ENCODE measurements around the gene EXTL2.
"Not testable (repeated sequence)": the region's sequence is repeated elsewhere in the genome, so short reads cannot be mapped to it uniquely, and the experiment has no call there.

EXTL2 gene

DNA sequence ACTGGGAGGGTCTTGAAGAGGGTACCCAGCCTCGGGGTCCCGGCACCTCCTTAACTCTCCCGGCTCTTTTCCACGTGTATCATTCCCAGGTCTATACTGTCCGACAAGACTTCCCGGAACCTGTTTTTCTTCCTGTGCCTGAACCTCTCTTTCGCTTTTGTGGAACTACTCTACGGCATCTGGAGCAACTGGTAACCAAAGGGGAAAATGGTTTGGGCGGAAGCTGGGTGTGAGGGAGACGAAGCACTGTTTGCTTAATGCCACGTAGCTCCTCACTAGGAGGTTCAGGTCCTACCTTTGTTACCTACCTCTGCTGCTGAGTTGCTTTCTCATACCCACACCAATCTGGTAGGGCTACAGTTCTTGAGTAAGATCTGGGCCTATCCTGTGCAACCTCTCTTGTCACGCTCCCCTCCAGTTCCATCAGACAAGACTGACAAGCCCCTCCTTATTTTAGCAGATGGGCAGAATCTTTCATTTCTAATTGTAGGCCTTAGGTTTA lies 1.9 kb upstream of the EXTL2 start:
- DNase-seq = peak; percentile 59

DNA sequence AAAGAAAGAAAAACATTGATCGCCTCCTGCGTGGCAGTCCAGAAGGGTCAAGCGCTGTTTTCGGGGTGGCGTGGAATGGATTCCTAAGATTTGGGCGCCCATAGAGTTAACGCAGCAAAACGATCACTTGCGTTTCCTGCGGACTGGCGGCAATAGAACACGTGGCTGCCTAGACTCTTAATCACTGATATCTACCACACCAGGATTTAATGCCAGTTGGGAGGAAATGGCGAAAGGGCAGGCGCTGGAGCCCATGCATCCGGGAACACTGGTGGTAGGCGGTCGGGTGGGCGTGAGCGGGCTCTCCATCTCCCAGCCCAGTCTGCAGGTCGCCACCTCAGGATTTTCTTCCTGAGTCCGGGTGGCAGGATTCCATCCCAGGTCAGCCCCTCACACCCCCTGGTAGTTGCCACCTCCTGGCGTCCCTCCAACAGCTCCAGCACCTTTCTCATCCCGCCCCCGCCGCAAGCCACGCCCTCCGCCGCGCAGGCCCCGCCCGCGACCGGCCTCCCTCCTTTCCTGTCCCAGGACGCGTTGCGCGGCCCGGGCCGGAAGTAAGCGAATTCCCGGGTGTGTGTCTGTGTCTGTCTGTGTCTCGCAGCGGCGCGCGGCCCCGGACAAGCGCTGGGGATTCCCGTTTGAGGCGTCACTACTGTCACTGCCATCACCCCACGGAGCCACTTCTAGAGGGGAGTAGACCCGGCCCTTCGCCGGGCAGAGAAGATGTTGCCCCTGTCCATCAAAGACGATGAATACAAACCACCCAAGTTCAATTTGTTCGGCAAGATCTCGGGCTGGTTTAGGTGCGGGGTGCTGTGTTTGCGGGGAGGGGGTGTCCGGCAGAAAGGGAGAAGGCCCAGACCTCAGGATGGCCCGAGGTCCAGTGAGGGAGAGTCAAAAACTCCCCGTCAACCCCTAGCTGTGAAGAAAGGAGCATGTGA lies 1.2 kb upstream of the EXTL2 start, which contains the start of gene SLC30A7:
Gene SLC30A7 (plus strand): TSS at position 551 of the 941 bp plus-strand sequence. CDS start 173 bp downstream, at position 724.
- peak; percentile 95 for DNase-seq

DNA sequence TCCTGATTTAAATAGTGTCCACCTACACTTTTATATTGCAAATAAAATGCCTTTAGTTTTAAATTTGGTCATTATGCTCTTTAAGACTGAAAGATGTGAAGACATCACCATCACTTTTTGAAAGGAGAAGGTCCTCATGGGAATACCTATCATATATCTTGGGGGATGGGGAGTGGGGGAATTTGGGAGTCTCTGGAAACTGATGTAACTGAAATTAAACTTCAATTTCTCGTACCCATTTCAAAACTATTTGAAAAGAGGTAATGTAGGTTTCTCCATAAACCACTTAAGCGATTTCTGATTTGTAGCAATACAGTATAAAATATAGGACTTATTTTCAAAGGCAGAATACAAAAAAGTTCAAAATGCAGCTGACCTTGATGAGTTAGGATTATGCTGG lies 924 bp downstream of the EXTL2 start:
- DNase-seq = no peak

DNA sequence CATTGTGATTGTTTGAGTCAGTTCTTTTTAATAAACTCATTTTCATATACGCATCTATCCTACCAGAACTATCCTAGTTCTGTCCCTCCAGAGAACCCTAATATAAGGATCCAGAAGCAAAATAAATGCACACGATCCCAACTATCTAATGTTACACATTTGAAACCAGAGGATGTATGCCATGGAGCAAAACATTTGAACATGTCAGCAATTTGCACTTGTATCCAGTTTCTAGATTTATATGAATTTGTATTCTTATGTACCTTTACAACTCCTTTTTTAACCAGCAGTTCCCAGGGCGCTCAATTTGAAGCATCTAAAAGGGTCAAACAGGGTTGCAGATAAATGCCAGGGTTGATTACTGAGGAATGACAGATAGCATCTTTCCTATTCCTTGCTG lies 2.1 kb downstream of the EXTL2 start:
- DNase-seq = no peak

GRCh38 chr1:100891380-100891779 lies 3.3 kb downstream of the EXTL2 start:
- no peak for DNase-seq

GRCh38 chr1:100889869-100890482 lies 4.7 kb downstream of the EXTL2 start:
- DNase-seq = not testable (repeated sequence)

GRCh38 chr1:100889007-100889406 lies 5.6 kb downstream of the EXTL2 start:
- DNase-seq = not testable (repeated sequence)

DNA sequence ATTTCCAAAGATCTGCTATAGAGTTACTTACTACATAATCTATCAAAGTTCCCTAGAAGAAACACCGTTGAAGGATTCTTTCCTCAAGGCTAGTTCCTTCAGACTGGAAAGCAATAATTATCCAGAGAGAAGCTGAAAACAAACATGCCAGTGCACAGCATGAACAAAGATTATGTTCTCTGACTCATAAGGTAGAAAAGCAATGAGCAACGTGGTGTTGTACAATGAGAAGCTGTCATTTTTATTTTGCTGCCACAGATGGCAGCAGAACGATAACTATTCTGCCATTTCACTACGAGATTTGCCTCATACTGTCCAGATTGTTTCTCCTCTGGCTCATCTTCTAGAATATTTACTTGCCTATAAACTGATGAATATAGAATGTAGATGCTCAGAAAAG lies 10.7 kb downstream of the EXTL2 start:
- DNase-seq = no peak

- no peak for DNase-seq
These were observed 11.9 kb downstream of the EXTL2 start for GRCh38 chr1:100882698-100883097.

DNA sequence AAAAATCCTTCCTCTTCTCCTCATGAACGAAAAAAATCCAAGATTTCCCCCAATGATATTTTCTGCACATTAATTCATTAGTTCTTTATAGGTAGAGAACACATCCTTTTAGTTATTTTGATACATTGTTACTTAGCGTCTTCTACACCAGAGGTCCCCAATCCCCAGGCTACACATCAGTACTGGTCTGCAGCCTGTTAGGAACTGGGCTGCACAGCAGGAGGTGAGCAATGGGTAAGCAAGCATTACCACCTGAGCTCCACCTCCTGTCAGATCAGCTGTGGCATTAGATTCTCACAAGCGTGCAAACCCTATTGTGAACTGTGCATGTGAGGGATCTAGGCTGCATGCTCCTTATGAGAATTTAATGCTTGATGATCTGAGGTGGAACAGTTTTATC lies 13.0 kb downstream of the EXTL2 start:
- DNase-seq = no peak

- DNase-seq = no peak
These were observed 15.2 kb downstream of the EXTL2 start for GRCh38 chr1:100879422-100879821.

DNA sequence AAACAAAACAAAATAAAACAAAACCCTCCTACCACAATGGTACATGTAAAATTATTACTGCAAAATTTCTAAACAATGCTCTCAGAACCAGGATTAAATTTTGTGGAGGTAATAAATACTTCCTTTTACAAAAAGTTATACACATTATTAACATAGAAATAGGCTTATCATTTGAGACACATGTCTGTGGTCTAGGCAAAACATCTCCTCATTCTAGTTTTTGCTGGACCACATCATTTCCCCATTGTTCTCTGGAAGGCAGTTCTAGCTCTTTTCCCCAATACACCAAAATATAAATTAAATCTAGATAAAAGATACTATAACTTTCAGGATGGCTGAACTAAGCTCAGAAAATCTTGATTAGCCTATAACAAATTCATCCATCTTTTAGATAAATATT lies 18.4 kb downstream of the EXTL2 start:
- no peak for DNase-seq

DNA sequence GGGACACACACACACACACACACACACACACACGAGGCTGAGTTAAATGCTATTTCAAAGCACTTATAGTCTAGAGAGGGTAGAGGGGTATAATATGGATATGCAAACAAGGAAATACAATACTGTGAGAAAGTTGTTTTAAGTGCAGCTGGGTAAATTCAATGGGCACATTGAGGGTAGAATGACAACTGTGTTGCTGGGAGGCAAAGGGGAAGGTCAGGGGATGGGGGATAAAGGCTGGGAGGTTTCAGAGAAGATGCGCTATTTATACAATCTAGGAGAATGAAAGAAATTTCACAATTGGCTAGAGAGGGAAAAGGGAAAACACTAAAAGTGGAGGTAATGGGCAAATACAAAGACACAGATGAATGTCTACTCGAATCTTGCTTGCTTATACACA lies 19.4 kb downstream of the EXTL2 start:
- DNase-seq = no peak

DNA sequence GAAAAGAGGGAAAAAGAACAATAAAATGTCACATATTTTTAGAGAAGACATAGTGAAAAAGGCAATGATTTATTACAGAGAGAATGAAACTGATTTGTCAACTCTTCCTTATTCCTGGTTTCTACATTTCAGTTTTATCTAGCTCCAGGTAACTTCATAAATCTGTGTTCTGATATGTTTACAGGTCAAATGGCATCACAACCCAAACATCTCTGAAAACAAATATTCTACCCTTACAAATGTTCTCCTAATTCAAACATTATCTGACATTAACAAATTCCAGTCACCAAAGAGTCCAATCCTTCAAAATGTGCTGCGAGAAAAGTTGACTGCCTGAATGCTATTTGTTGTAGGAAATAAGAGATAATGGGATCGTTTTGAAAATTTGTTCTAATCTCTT lies 20.2 kb downstream of the EXTL2 start:
- DNase-seq = no peak

DNA sequence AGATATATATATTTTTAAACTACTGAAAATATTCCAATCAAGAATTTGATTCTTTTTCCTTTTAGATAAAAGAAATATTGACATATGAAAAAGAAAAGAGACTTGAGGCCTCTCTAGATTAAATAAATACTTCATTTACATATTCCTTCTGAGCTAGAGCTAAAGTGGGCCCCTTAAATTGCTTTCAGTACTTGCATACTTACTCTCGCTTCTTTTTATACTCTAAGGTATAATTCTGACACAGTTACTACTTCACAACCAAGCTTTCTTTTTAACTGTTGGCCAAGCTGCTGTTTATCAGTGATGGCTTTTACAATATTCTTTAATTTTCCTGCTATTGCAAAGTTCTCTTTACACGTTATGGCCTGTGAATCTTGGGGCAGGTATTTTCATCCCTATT lies 24.6 kb downstream of the EXTL2 start:
- no peak for DNase-seq

GRCh38 chr1:100868364-100868995 lies 26.2 kb downstream of the EXTL2 start:
- DNase-seq = peak; percentile 48

- DNase-seq = no peak
These were observed 27.8 kb downstream of the EXTL2 start for GRCh38 chr1:100866901-100867206.

- DNase-seq = peak; percentile 44
These were observed 28.4 kb downstream of the EXTL2 start for GRCh38 chr1:100866041-100866900.

DNA sequence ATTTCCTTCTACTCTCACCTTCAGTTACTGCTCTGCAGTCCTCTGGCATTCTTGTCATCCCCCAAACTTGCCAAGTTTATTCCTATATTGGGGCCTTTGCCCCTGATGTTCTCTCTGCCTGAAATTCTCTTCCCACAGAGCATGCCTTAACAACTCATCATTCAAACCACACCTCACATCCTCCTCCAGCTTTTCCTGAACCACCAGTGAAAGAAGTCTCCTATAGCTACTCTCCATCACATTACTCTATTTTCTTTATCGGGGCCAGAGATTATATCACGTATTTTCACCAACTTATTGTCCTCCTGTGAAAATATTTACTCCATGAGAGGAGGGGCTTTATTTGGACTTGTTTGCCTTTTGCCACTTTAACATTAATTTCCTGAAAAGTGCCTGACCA lies 32.1 kb downstream of the EXTL2 start:
- DNase-seq = no peak

DNA sequence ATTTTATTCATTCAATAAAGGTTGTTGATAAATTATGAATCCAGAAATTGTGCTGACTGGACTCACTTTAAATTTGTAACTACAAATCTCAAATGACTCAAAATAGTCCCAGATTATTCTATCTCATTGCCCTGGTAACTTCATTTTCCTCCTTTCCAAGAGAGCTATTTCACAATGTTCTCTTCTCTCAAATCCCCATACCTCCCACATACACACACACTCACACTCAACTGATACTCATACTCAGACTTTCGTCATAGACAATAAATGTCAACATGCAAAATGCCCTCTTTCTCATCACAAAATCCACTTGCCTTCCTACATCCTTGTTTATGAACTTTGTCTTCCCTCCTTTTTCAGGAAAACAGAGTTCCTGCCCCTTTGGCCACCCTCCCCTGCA lies 33.3 kb downstream of the EXTL2 start:
- DNase-seq = no peak

DNA sequence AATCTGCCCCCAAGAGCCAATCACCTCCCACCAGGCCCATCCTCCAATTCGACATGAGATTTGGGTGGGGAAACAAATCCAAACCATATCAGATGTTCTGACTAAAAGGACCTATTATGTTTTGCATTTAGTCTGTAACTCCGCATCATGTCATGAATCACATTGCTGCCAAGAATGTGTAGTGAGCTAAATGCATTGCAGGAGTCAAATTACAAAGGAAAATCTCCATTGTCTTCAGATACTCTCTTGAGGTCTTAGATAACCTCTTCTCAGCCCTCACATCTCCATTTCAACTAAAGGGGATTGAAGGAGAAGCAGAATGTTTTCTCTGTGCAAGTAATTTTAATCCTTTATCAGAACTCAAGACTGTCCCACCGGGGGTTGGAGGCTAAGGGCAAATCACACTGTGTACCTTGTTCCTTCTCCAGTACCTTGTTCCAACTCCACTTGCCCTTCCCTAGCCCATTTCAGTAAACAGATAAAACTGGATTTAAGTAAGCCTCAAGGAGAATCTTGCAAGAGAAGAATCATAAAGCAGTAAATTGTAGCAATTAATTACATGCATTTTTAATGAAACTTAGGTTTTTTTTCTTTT lies 34.1 kb downstream of the EXTL2 start:
- DNase-seq = no peak

DNA sequence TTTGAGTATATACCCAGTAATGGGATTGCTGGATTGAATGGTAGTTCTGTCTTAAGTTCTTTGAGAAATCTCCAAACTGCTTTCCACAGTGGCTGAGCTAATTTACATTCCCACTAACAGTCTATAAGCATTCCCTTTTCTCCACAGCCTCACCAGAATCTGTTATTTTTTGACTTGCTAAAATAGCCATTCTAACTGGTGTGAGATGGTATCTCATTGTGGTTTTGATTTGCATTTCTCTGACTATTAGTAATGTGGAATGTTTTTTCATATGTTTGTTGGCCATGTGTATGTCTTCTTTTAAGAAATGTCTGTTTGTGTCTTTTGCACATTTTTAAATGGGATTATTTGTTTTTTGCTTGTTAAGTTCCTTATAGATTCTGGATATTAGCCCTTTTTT lies 39.5 kb downstream of the EXTL2 start:
- not testable (repeated sequence) for DNase-seq

All from NCI-H82 (cell line).